Activated naive CD8-positive, alpha-beta T cell treated with anti-CD3 and anti-CD28 coated beads for 36 hours (primary cell): ENCODE results near the gene MBOAT2. TPM values are rescaled to one million over a fixed set of nuclear protein-coding genes. Genes with fewer than 3 reads are reported as not detected.

ENCODE experiments used
- DNase-seq: peaks from one replicate; pipeline ENCODE4 v3.0.0; 2021
- H3K27ac Mint-ChIP-seq: one replicate; pipeline ENCODE4 v1.8.0; 2022; ENCODE audit warnings: mild to moderate bottlenecking, moderate library complexity, mixed read lengths
- H3K27me3 Mint-ChIP-seq: one replicate; pipeline ENCODE4 v1.8.0; 2022; ENCODE audit warnings: mild to moderate bottlenecking, mixed read lengths
- H3K36me3 Mint-ChIP-seq: one replicate; pipeline ENCODE4 v1.8.0; 2021; ENCODE audit warnings: mild to moderate bottlenecking, mixed read lengths
- H3K4me1 Mint-ChIP-seq: one replicate; pipeline ENCODE4 v1.8.0; 2021; ENCODE audit warnings: mixed read lengths
- H3K4me3 Mint-ChIP-seq: one replicate; pipeline ENCODE4 v1.8.0; 2022; ENCODE audit warnings: mild to moderate bottlenecking, moderate library complexity, mixed read lengths
- H3K9me3 Mint-ChIP-seq: one replicate; pipeline ENCODE4 v1.8.0; 2022; ENCODE audit warnings: mixed read lengths
- total RNA-seq, 2 experiments: library from RNA; stranded (reverse); gene quantifications; one replicate each; pipeline ENCODE4 v1.2.3, GENCODE V29; 2021

Gene MBOAT2
- total RNA-seq, 2 experiments from 2014 or later: 2.0 to 2.1 TPM

GRCh38 chr2:8847400-8847799 is 156.1 kb downstream of the MBOAT2 start:
- Mint-ChIP-seq H3K27me3 (peaks cover 24% of the 10 kb centered on the region), H3K9me3 (no peaks in the 10 kb centered on the region), H3K36me3 (no peaks in the 10 kb centered on the region), H3K4me1 (peaks cover 3% of the 10 kb centered on the region), H3K27ac (no peak overlapping the region), H3K4me3 (no peak overlapping the region)
- DNase-seq: no peak

GRCh38 chr2:8841932-8842331 is 161.6 kb downstream of the MBOAT2 start:
- H3K27ac Mint-ChIP-seq: no peak overlapping the region
- H3K4me3 Mint-ChIP-seq: no peak overlapping the region
- peaks cover 12% of the 10 kb centered on the region for H3K27me3 Mint-ChIP-seq
- H3K36me3 Mint-ChIP-seq: peaks cover 2% of the 10 kb centered on the region
- DNase-seq: no peak
- no peaks in the 10 kb centered on the region for H3K9me3 Mint-ChIP-seq
- H3K4me1 Mint-ChIP-seq: no peaks in the 10 kb centered on the region

GRCh38 chr2:8840475-8841091 is 162.9 kb downstream of the MBOAT2 start:
- Mint-ChIP-seq H3K4me1 (peaks cover 10% of the 10 kb centered on the region), H3K36me3 (peaks cover 2% of the 10 kb centered on the region), H3K27ac (no peak overlapping the region), H3K9me3 (no peaks in the 10 kb centered on the region), H3K4me3 (no peak overlapping the region), H3K27me3 (peaks cover 3% of the 10 kb centered on the region)
- DNase-seq: no peak

- Mint-ChIP-seq H3K4me3 (no peak overlapping the region), H3K9me3 (no peaks in the 10 kb centered on the region), H3K4me1 (peaks cover 18% of the 10 kb centered on the region), H3K36me3 (peaks cover 3% of the 10 kb centered on the region), H3K27me3 (no peaks in the 10 kb centered on the region), H3K27ac (no peak overlapping the region)
- no peak for DNase-seq
Observed at GRCh38 chr2:8839189-8839965, 164.1 kb downstream of the MBOAT2 start.

DNA sequence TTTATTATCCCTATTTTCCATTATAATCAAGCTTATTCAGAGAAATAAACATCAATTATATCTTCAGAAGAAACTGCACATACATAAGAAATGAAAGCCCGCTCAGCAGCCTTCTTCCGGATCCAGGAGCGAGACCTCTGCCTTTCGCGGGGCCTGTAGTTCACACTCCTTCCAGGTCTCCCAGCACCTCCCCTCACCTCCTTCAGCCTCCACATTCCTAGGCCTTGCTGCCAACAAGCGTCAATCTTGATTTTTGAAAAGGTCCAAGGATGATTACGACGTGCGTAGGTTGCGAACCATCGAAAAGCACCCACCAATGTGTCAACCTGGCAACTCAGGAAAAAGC is 165.7 kb downstream of the MBOAT2 start:
- no peaks in the 10 kb centered on the region for H3K9me3 Mint-ChIP-seq
- no peak for DNase-seq
- H3K4me1 Mint-ChIP-seq: peaks cover 25% of the 10 kb centered on the region
- H3K4me3 Mint-ChIP-seq: peak overlapping the region; percentile 99
- H3K27ac Mint-ChIP-seq: no peak overlapping the region
- H3K27me3 Mint-ChIP-seq: no peaks in the 10 kb centered on the region
- peaks cover 9% of the 10 kb centered on the region for H3K36me3 Mint-ChIP-seq

- Mint-ChIP-seq H3K9me3 (no peaks in the 10 kb centered on the region), H3K27me3 (no peaks in the 10 kb centered on the region), H3K36me3 (peaks cover 9% of the 10 kb centered on the region), H3K4me3 (peak within 1 kb of the TSS; percentile 99), H3K27ac (peak within 1 kb of the TSS; percentile 93), H3K4me1 (peaks cover 29% of the 10 kb centered on the region)
- DNase-seq: peak; percentile 78
Observed at GRCh38 chr2:8836971-8837794, 166.3 kb downstream of the MBOAT2 start, which contains the start of gene KIDINS220. Gene KIDINS220, minus strand, starts transcription at chr2:8837613. Its CDS starts 10,520 bp downstream, at chr2:8827093.

- Mint-ChIP-seq H3K4me3 (peak overlapping the region; percentile 22), H3K27ac (no peak overlapping the region), H3K36me3 (peaks cover 11% of the 10 kb centered on the region), H3K9me3 (no peaks in the 10 kb centered on the region), H3K27me3 (no peaks in the 10 kb centered on the region), H3K4me1 (peaks cover 43% of the 10 kb centered on the region)
- DNase-seq: no peak
Observed at GRCh38 chr2:8835279-8835678, 168.2 kb downstream of the MBOAT2 start.

DNA sequence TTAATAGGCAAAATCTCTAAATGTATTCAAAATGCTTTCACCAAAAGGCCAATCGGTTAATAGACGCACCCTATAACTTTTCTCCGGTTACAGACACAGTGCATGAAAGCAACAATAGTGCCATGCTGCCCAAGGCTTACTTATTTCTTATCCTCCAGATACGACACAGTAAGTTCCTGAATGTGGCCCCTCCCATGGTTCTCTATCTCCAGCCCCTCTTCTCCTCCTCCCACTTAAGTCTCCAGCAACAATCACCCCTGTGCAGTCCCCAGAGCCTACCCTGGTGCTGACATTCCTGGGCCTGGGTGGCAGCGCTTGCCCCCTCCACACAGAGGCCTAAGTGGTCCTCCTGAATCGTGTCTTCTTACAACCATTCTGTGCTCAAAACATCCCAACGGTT is 169.6 kb downstream of the MBOAT2 start:
- Mint-ChIP-seq H3K27ac (no peak overlapping the region), H3K36me3 (peaks cover 11% of the 10 kb centered on the region), H3K27me3 (no peaks in the 10 kb centered on the region), H3K4me1 (peaks cover 47% of the 10 kb centered on the region), H3K4me3 (no peak overlapping the region), H3K9me3 (no peaks in the 10 kb centered on the region)
- DNase-seq: no peak

- Mint-ChIP-seq H3K27ac (no peak overlapping the region), H3K4me1 (peaks cover 50% of the 10 kb centered on the region), H3K9me3 (no peaks in the 10 kb centered on the region), H3K36me3 (peaks cover 10% of the 10 kb centered on the region), H3K27me3 (no peaks in the 10 kb centered on the region), H3K4me3 (no peak overlapping the region)
- no peak for DNase-seq
Observed at GRCh38 chr2:8831516-8831915, 172.0 kb downstream of the MBOAT2 start.

GRCh38 chr2:8827729-8828128 is 175.8 kb downstream of the MBOAT2 start:
- DNase-seq: no peak
- peaks cover 5% of the 10 kb centered on the region for H3K36me3 Mint-ChIP-seq
- no peak overlapping the region for H3K27ac Mint-ChIP-seq
- no peaks in the 10 kb centered on the region for H3K9me3 Mint-ChIP-seq
- H3K4me1 Mint-ChIP-seq: peaks cover 26% of the 10 kb centered on the region
- no peak overlapping the region for H3K4me3 Mint-ChIP-seq
- no peaks in the 10 kb centered on the region for H3K27me3 Mint-ChIP-seq

DNA sequence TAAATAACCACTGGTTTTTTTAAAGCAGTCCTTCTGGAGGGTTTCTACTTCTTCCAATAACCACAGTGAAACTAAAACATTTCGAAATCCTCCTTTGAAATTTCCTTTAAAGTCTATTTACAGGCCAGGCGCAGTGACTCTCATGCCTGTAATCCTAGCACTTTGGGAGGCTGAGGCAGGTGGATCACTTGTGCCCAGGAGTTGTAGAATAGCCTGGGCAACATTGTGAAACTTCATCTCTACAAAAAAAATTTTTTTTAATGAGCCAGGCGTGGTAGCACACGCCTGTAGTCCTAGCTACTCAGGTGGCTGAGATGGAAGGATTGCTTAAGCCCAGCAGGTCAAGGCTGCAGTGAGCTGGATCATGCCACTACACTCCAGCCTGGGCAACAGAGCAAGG is 181.3 kb downstream of the MBOAT2 start:
- H3K27me3 Mint-ChIP-seq: no peaks in the 10 kb centered on the region
- H3K4me3 Mint-ChIP-seq: no peak overlapping the region
- DNase-seq: no peak
- H3K36me3 Mint-ChIP-seq: peaks cover 2% of the 10 kb centered on the region
- H3K4me1 Mint-ChIP-seq: no peaks in the 10 kb centered on the region
- H3K9me3 Mint-ChIP-seq: no peaks in the 10 kb centered on the region
- no peak overlapping the region for H3K27ac Mint-ChIP-seq

DNA sequence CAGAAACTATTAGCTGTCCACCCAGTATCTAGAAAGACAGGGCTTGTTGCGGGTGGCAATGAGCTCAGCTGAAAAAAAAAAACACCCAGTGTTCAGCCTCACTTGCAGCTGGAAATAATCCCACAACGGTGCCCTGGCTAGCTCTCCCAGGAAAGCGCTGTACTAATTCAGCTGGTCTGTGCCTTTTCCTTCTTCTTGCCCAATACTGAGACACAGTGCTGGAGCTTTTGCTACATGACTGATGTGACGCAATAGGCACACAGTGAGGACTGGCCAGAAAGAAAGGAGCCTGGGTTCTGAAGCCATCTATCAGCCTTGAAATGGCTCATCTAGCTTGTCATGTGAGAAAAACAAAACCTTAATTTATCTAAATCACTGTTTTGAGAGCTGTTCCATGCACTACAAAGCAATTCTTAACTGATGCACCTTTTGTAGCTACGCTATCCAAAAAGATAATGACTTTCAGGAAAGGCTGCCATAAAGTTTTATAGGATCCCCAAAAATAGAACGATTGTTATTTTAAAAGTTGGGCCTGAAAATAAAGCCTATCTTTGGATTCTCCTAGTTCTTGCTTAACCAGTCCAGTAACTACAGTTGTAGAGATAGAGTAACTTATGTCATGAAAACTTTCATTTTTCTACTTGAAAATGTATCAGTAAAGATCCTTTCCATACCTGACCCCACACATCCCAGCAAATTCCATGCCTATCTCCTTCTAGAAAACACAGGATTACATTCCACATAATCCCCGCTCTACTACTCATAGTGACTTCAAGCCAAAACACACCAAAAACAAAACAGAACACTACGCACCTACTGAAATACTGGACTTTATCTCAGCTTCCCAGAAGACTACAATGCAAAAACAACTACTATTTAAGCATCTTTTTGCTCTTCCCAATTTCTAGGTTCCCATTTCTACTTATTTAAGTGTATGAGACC is 181.9 kb downstream of the MBOAT2 start:
- Mint-ChIP-seq H3K27me3 (no peaks in the 10 kb centered on the region), H3K27ac (no peak overlapping the region), H3K9me3 (no peaks in the 10 kb centered on the region), H3K4me1 (no peaks in the 10 kb centered on the region), H3K4me3 (no peak overlapping the region), H3K36me3 (peaks cover 2% of the 10 kb centered on the region)
- no peak for DNase-seq

- Mint-ChIP-seq H3K9me3 (no peaks in the 10 kb centered on the region), H3K4me3 (no peak overlapping the region), H3K36me3 (peaks cover 2% of the 10 kb centered on the region), H3K4me1 (no peaks in the 10 kb centered on the region), H3K27me3 (no peaks in the 10 kb centered on the region), H3K27ac (no peak overlapping the region)
- no peak for DNase-seq
Observed at GRCh38 chr2:8819948-8820347, 183.5 kb downstream of the MBOAT2 start.

GRCh38 chr2:8819194-8819593 is 184.3 kb downstream of the MBOAT2 start:
- H3K27ac Mint-ChIP-seq: no peak overlapping the region
- H3K27me3 Mint-ChIP-seq: no peaks in the 10 kb centered on the region
- H3K9me3 Mint-ChIP-seq: no peaks in the 10 kb centered on the region
- no peaks in the 10 kb centered on the region for H3K4me1 Mint-ChIP-seq
- no peak overlapping the region for H3K4me3 Mint-ChIP-seq
- no peaks in the 10 kb centered on the region for H3K36me3 Mint-ChIP-seq
- DNase-seq: no peak
